ENCODE data around the gene HOXD1. TPM values are rescaled to one million over a fixed set of nuclear protein-coding genes. Genes with fewer than 3 reads are reported as not detected.

The HOXD1 gene
- total RNA-seq, 3 donors from 2014 or later: 2.2 to 5.9 (median 4.6) TPM

DNA sequence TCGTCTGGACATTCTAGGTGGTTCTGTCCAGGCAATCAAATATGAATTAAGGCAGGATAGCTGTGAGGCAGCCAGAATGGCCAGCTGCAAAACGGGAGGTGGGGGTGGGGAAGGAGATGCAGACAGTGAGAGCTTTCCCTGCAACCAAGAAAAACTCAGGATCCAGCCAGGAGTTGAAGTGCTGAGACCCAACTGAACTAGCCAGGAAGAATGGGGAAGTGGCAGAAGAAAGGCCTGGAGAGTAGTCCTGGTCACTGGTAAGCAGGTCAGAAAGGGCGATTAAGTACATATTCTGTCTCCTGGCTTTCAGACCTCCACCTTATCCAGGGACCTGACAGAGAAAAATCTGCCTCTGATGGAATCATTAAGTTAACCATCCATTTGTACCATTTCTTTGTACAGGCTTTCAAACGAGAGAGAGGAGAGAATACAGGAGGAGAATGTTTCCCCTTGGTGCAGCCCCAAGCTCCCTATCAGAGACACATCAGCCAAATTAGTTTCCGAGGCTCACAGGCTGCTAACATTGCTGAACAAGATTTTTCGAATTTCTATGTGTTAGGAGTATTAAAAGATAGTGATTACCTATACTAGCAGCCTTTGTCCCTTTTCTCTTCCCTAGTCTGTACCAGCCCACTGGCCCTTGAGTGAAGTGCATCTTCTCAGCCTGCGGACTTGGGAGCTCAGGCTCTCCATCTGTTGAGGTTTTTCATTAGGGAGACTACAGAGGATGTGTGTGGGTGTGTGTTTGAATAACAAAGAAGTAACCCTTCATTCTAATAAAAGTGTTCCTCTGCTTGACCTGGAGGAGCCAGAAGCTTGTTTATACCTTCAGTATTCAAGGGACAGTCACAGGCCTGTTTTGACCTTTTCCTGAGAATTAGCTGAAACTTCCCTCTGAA lies 12.5 kb upstream of the HOXD1 start:
- ATAC-seq: no peak
- peaks cover 19% of the 10 kb centered on the region for H3K4me1 ChIP-seq (ENCODE audit: low read depth)
- TF ChIP-seq, protein P1, sequence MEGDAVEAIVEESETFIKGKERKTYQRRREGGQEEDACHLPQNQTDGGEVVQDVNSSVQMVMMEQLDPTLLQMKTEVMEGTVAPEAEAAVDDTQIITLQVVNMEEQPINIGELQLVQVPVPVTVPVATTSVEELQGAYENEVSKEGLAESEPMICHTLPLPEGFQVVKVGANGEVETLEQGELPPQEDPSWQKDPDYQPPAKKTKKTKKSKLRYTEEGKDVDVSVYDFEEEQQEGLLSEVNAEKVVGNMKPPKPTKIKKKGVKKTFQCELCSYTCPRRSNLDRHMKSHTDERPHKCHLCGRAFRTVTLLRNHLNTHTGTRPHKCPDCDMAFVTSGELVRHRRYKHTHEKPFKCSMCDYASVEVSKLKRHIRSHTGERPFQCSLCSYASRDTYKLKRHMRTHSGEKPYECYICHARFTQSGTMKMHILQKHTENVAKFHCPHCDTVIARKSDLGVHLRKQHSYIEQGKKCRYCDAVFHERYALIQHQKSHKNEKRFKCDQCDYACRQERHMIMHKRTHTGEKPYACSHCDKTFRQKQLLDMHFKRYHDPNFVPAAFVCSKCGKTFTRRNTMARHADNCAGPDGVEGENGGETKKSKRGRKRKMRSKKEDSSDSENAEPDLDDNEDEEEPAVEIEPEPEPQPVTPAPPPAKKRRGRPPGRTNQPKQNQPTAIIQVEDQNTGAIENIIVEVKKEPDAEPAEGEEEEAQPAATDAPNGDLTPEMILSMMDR (IDR thresholded peaks at IDR 0.05): no peak
- H3K4me3 ChIP-seq: no peak overlapping the region
- intact Hi-C loops (cut with DNase I, micrococcal nuclease): no loop called here
- H3K36me3 ChIP-seq (ENCODE audit: low read depth): no peaks in the 10 kb centered on the region
- no peak for DNase-seq
- no peaks in the 10 kb centered on the region for H3K9me3 ChIP-seq

DNA sequence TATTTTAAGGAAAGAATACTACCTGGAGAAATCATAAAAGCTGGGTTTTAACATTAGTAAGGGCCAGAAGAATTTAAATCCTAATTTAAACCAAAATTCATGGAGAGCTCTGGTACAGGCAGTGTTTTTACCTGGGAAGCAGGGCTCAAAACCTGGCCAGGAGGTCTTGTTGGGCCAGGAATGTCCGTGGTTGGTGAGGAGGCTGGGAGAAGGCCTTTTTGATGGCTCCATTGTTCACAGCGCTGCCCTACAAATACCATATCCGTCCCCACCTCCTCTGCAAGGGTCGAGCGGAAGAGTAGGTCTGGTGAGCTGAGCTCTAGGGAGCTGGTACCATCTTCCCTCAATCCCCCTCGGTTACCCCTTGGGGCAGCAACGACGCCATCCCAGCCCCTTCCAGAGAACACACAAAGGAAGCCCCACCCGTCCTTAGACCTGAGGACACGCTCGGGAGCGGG lies 10.9 kb upstream of the HOXD1 start:
- Histone ChIP-seq H3K36me3 (ENCODE audit: low read depth) (no peaks in the 10 kb centered on the region), H3K4me1 (ENCODE audit: low read depth) (peaks cover 19% of the 10 kb centered on the region), H3K9me3 (no peaks in the 10 kb centered on the region), H3K4me3 (no peak overlapping the region)
- ATAC-seq (no peak), DNase-seq (no peak)
- TF ChIP-seq, protein P1 (IDR thresholded peaks at IDR 0.05): no peak
- intact Hi-C loops (cut with DNase I, micrococcal nuclease): no loop called here

DNA sequence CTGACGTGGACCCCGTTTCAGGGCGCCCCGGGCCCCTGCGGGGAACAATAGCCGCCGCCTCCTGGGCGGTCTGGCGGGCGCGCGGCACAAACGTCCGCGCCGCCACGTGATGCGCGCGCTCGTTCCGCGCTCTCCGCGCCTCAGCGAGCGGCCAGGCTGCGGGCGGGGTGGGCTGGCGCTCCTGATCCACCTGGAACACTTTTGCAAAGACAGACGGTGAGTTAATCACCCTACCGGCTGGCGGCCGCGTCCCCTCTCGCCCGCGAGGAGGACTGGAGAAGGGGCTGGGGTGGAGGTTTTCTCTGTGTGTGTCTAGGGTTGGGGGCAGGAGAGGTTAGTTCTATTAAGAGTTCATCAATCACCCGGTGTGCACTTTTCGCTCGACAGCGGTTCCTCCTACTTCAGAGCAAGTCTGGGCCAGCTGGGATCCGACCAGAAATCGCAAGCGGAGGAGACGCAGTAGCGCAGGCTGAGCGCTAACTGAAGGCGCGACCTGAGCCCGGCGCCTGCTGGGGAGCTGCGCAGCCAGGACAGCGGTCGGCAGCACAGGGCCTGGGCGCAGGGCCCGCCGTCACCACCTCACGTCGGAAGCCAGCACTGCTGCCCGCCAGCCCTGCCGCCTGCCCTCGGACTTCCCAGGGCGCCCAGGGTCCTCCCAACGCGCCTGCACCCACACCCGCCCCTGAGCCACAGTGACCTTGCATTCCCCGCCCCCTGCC lies 10.3 kb upstream of the HOXD1 start:
- peak; percentile 60 to 83 (median 75) for DNase-seq

DNA sequence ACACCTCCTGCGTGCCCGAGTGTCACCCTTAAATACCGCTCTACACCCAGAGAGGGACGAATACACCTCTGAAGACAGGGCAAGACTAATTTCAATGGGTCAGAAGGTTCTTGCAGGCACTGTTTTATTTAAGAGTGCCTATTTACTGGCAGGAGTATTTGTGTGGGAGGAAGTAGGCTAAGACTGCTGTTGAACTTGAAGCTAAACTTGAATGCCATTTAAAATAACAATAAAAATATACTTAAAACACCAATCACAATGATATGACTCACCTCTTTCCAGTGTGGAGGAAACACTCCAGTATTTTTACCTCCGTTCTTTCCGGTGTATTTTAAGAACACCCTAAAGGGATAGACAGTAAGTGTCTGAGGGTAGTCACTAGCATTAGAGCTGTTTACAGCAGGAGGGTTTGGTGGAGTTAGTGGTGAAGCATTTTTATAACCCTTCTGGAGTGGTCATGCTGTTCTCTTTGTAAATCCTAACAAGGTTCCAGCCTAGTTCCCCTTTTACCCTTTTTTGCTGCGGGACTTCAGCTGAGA lies 9.6 kb upstream of the HOXD1 start:
- Histone ChIP-seq H3K4me3 (no peak overlapping the region), H3K9me3 (no peaks in the 10 kb centered on the region), H3K36me3 (ENCODE audit: low read depth) (no peaks in the 10 kb centered on the region), H3K4me1 (ENCODE audit: low read depth) (peaks cover 19% of the 10 kb centered on the region)
- peak; percentile 46 for ATAC-seq
- TF ChIP-seq, protein P1 (IDR thresholded peaks at IDR 0.05): no peak
- DNase-seq: no peak
- intact Hi-C loops (cut with DNase I, micrococcal nuclease): no loop called here

More for the DNA sequence above, 10.3 kb upstream of the HOXD1 start:
- Histone ChIP-seq H3K4me3 (no peak overlapping the region), H3K9me3 (no peaks in the 10 kb centered on the region), H3K36me3 (ENCODE audit: low read depth) (no peaks in the 10 kb centered on the region), H3K4me1 (ENCODE audit: low read depth) (peaks cover 19% of the 10 kb centered on the region)
- peak; percentile 76 for ATAC-seq
- TF ChIP-seq, protein P1 (IDR thresholded peaks at IDR 0.05): no peak
- intact Hi-C loops (cut with DNase I, micrococcal nuclease): no loop called here

DNA sequence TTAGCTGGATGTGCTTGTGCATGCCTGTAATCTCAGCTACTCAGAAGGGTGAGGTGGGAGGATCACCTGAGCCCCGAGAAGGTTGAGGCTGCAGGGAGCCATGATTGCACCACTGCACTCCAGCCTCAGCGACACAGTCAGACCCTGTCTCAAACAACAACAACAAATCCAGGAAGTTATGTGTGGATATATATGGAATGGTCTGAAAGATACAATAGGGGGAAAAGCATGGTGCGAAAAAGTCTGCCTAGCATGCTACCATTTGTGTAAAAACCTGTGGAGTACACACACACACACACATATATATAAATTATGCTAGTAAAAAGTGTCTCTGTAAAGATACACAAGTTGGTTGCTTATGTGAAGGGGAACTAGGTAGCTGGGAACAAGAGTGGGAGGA lies 6.9 kb upstream of the HOXD1 start:
- ATAC-seq (no peak), DNase-seq (no peak)
- no peaks in the 10 kb centered on the region for H3K9me3 ChIP-seq
- TF ChIP-seq, protein P1 (IDR thresholded peaks at IDR 0.05): no peak
- intact Hi-C loops (cut with DNase I, micrococcal nuclease): no loop called here
- H3K36me3 ChIP-seq (ENCODE audit: low read depth): no peaks in the 10 kb centered on the region
- H3K4me1 ChIP-seq (ENCODE audit: low read depth): peaks cover 8% of the 10 kb centered on the region
- no peak overlapping the region for H3K4me3 ChIP-seq
